ENCODE results near the gene ABCA7.
"Not testable (repeated sequence)": the region's sequence is repeated elsewhere in the genome, so short reads cannot be mapped to it uniquely, and the experiment has no call there.

DNA sequence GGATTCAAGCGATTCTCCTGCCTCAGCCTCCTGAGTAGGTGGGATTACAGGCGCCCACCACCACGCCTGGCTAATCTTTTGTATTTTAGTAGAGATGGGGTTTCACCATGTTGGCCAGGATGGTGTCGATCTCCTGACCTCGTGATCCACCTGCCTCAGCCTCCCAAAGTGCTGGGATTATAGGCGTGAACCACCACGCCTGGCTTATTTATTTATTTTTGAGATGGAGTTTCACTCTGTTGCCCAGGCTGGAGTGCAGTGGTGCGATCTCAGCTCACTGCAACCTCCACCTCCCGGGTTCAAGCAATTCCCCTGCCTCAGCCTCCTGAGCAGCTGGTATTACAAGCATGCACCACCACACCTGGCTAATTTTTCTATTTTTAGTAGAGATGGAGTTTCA, 74.8 kb downstream of the ABCA7 start:
- TF ChIP-seq, protein P1, sequence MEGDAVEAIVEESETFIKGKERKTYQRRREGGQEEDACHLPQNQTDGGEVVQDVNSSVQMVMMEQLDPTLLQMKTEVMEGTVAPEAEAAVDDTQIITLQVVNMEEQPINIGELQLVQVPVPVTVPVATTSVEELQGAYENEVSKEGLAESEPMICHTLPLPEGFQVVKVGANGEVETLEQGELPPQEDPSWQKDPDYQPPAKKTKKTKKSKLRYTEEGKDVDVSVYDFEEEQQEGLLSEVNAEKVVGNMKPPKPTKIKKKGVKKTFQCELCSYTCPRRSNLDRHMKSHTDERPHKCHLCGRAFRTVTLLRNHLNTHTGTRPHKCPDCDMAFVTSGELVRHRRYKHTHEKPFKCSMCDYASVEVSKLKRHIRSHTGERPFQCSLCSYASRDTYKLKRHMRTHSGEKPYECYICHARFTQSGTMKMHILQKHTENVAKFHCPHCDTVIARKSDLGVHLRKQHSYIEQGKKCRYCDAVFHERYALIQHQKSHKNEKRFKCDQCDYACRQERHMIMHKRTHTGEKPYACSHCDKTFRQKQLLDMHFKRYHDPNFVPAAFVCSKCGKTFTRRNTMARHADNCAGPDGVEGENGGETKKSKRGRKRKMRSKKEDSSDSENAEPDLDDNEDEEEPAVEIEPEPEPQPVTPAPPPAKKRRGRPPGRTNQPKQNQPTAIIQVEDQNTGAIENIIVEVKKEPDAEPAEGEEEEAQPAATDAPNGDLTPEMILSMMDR (IDR thresholded peaks at IDR 0.05; ENCODE audit: insufficient read depth, low read length, poor library complexity, severe bottlenecking): not testable (repeated sequence)
- not testable (repeated sequence) for TF ChIP-seq EZH2phosphoT487 (conservative IDR thresholded peaks at IDR 0.05; ENCODE audit: low read length)

Measured in SU-DHL-6 (cell line).